Measurements from ENCODE around the gene MFSD2A.
"Not testable (repeated sequence)": the region's sequence is repeated elsewhere in the genome, so short reads cannot be mapped to it uniquely, and the experiment has no call there.

MFSD2A gene

GRCh38 chr1:39940980-39941871 is 13.7 kb upstream of the MFSD2A start:
- no peak for DNase-seq (ENCODE audit: low read depth)

GRCh38 chr1:39943471-39944290 is 11.3 kb upstream of the MFSD2A start:
- no peak for DNase-seq (ENCODE audit: low read depth)

- DNase-seq (ENCODE audit: low read depth) = no peak
Measured at GRCh38 chr1:39944410-39945112, 10.4 kb upstream of the MFSD2A start.

GRCh38 chr1:39946216-39946615 is 8.7 kb upstream of the MFSD2A start:
- no peak for DNase-seq (ENCODE audit: low read depth)

- DNase-seq (ENCODE audit: low read depth) = no peak
Measured at GRCh38 chr1:39947260-39947659, 7.7 kb upstream of the MFSD2A start.

- DNase-seq (ENCODE audit: low read depth) = no peak
Measured at GRCh38 chr1:39949891-39950290, 5.1 kb upstream of the MFSD2A start.

- DNase-seq (ENCODE audit: low read depth) = no peak
Measured at GRCh38 chr1:39951926-39952325, 3.0 kb upstream of the MFSD2A start.

- no peak for DNase-seq (ENCODE audit: low read depth)
Measured at GRCh38 chr1:39952359-39953110, 2.4 kb upstream of the MFSD2A start.

- no peak for DNase-seq (ENCODE audit: low read depth)
Measured at GRCh38 chr1:39954324-39954869, 548 bp upstream of the MFSD2A start.

- DNase-seq (ENCODE audit: low read depth) = peak; percentile 14
Measured at GRCh38 chr1:39955547-39956539, 898 bp downstream of the MFSD2A start.

GRCh38 chr1:39957299-39958015 is 2.5 kb downstream of the MFSD2A start:
- DNase-seq (ENCODE audit: low read depth) = no peak

- no peak for DNase-seq (ENCODE audit: low read depth)
Measured at GRCh38 chr1:39958403-39959200, 3.7 kb downstream of the MFSD2A start.

- DNase-seq (ENCODE audit: low read depth) = no peak
Measured at GRCh38 chr1:39959651-39960333, 4.8 kb downstream of the MFSD2A start.

- DNase-seq (ENCODE audit: low read depth) = no peak
Measured at GRCh38 chr1:39960431-39960958, 5.5 kb downstream of the MFSD2A start.

GRCh38 chr1:39962450-39962825 is 7.5 kb downstream of the MFSD2A start:
- no peak for DNase-seq (ENCODE audit: low read depth)

GRCh38 chr1:39962964-39963363 is 8.0 kb downstream of the MFSD2A start:
- not testable (repeated sequence) for DNase-seq (ENCODE audit: low read depth)

GRCh38 chr1:39964552-39964951 is 9.6 kb downstream of the MFSD2A start:
- no peak for DNase-seq (ENCODE audit: low read depth)

GRCh38 chr1:39965044-39965443 is 10.1 kb downstream of the MFSD2A start:
- no peak for DNase-seq (ENCODE audit: low read depth)

Measured in activated T-cell treated with anti-CD3 and anti-CD28 coated beads for 1 hour (primary cell).